Fibroblast of mammary gland (primary cell): ENCODE measurements around the gene SURF6.
A peak's percentile ranks its signal among the peaks of the same experiment; 100 is the strongest.

ENCODE experiments used
- DNase-seq: peaks from one replicate; pipeline ENCODE4 v3.0.0-alpha.2; 2010; ENCODE audit warnings: low read depth
- H3K4me3 ChIP-seq: 2 replicates; pipeline ENCODE4 v1.5.1; 2011; ENCODE audit warnings: low read depth, mild to moderate bottlenecking, low read length, moderate library complexity; ENCODE audit not compliant: control insufficient read depth
- CTCF ChIP-seq: conservative IDR thresholded peaks from 2 replicates; pipeline ENCODE4 v1.5.1; 2011; ENCODE audit warnings: low read depth, low read length, inconsistent platforms; ENCODE audit not compliant: control insufficient read depth, insufficient read depth

SURF6 gene

GRCh38 chr9:133335924-133336811 is at the start of gene SURF6:
Gene SURF6, minus strand, starts transcription at chr9:133336188. Its CDS starts 56 bp downstream, at chr9:133336132.
- peak; percentile 80 for DNase-seq
- TF ChIP-seq CTCF = no peak
- H3K4me3 ChIP-seq = peak within 1 kb of the TSS; percentile 95

GRCh38 chr9:133385452-133385851 is 49.5 kb upstream of the SURF6 start:
- H3K4me3 ChIP-seq = no peak overlapping the region
- TF ChIP-seq CTCF = no peak
- no peak for DNase-seq

GRCh38 chr9:133384736-133385321 is 48.8 kb upstream of the SURF6 start:
- no peak for TF ChIP-seq CTCF
- DNase-seq = no peak
- H3K4me3 ChIP-seq = no peak overlapping the region

GRCh38 chr9:133383438-133383837 is 47.5 kb upstream of the SURF6 start:
- H3K4me3 ChIP-seq = no peak overlapping the region
- no peak for DNase-seq
- TF ChIP-seq CTCF = no peak

- TF ChIP-seq CTCF = no peak
- no peak for DNase-seq
Measured at GRCh38 chr9:133382507-133383141, 46.6 kb upstream of the SURF6 start.

GRCh38 chr9:133380734-133381133 is 44.7 kb upstream of the SURF6 start:
- TF ChIP-seq CTCF = no peak

More at GRCh38 chr9:133382507-133383141, 46.6 kb upstream of the SURF6 start:
- no peak overlapping the region for H3K4me3 ChIP-seq

More at GRCh38 chr9:133380734-133381133, 44.7 kb upstream of the SURF6 start:
- no peak for DNase-seq
- no peak overlapping the region for H3K4me3 ChIP-seq
